ENCODE results near the gene CLDN9.

DNA sequence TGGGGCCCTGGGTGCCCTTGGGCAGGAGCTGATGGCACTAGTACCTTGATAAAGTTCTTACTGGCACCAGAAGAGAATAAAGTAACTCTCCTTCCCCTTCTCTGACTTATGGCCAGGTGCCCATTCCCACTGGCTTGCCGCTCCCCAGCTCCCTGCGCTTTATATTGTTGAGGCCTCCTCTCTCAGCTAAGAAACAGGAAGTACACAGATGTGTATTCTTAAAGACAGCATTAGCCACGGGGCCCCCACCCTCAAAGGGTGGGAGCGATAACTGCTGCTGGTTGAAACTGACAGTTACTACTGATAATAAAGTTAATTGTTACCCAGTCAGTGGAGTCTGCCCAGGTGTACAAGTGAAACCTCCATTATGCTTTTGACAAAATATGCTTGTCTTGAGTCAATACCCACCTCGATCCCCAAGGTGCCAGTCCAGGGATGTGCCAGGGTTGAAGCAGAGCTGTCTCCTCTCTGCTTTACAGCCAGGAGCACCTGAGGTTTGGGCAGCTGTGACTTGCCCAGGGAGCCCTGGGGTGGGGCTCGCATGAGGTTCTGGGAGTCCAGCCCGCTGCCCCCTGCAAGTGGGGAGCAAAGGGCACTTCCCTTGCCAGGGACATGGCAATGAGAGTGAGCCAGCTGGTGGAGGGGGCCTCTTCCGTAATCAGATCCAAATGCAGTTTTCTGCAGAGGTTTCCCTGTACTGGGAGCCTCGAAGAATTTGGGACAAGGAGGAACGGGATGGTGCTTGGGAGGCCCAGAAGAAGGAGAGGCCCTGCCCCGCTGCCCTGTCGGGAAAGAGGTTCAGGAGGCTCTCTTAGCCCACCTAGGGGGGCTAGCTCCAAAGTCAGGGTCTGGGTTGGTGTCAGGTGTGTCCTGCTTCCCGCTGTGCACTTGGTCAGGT is 5.4 kb upstream of the CLDN9 start:
- TF ChIP-seq POLR2AphosphoS5 (IDR thresholded peaks at IDR 0.05; ENCODE audit: low read depth, low read length), result no peak
- TF ChIP-seq POLR2A (IDR thresholded peaks at IDR 0.05; ENCODE audit: low read depth, low read length), result no peak
- TF ChIP-seq SPI1 (IDR thresholded peaks at IDR 0.05; ENCODE audit: low read depth, low read length), result no peak
- TF ChIP-seq TAF1 (IDR thresholded peaks at IDR 0.05; ENCODE audit: low read depth, low read length), result no peak
- TF ChIP-seq POU2F2 (IDR thresholded peaks at IDR 0.05; ENCODE audit: low read depth, low read length), result no peak
